ENCODE data around the gene LRMDA.

The LRMDA gene

GRCh38 chr10:75544386-75544785 lies 113.0 kb downstream of the LRMDA start:
- DNase-seq = no peak

DNA sequence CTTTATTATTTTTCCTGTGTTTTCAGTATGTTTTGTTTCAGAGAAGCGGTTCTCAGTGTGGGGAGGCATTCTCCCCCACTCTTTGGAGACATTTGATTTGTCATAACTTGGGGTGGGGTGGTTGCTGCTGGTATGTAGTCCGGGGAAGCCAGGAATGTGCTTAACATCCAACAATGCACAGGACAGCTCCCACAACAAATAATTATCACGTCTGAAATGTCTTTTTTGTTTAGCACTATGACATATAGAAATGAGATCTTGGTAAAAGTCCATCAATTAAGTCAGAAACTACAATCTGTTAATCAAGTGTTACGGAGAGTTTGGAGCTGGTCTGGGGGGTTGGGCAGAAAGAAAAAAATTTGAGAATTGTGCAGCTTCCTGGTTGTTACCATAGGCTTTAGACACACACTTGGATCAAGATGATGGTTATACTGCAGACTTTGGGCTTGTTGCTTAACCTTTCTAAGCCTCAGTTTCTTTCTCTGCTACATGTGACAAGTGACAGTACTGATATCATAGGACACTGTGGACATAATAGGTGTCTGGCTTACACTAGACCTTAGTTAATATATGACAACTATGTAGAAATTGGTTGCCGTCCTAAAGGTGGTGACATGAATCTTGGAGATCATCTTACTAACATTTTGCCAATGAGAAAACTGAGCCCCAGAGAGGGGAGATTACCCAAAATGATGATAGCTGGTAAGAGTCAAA lies 113.7 kb downstream of the LRMDA start:
- DNase-seq = no peak

DNA sequence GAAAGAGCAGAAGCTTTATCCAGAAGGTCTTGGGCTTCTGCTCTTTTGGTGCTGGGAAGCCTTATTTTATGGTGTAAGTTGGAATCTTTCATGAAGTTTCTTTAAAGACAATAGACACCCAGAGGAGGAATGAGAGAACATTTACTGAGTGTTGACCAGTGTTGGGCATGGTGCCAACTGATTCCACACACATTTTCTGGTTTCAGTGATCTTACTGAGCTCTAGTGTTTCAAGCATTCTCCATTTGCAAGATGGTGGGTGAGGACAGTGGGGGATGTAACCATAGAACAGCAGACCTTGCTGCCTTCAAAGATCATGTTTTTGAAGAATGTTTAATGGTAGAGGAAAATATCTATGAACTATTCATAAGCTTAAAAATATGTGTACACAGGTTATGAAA lies 114.6 kb downstream of the LRMDA start:
- DNase-seq = no peak

DNA sequence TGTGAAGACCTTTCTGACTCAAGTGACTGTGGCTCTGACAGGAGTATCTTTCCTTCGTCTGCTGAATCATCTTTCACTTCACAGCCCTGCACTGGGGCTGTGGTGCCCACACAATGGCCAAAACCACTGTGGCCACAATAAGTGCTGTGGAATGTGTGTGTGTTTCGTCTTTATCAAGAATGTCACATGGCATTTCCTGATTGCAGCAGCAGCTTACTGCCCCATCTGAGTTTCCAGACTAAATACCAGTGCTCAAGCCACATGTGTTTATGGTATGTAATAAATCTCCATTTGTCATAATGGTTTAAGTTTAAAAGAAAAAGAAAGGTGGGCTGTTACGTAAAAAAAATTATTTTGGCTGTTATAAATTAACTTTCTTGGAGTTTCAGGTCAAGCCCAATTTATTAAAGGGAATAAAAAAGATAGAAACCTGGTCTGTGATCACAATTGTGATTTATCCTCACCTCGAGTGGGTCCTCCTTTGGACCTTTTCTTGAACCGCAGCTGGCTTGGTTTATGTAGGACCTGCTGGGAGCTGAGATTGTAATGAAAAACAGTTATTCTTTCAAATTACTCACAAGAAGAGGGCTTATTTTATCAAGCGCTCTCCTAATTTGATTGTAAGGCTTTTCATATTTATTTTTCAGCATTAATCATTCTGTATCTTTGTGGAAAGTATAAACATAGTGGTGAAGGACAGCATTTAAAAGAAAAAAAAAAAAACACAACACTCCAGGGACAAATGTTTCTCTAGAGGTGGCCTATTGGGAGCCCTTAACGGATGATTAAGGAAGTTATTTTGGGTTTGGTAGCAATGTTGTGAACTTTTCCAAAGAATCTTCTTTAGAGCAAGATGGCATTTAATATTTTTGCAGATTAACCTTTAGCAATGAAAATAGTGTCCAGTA lies 116.2 kb downstream of the LRMDA start:
- DNase-seq = no peak

GRCh38 chr10:75548356-75548755 lies 116.9 kb downstream of the LRMDA start:
- DNase-seq = no peak

DNA sequence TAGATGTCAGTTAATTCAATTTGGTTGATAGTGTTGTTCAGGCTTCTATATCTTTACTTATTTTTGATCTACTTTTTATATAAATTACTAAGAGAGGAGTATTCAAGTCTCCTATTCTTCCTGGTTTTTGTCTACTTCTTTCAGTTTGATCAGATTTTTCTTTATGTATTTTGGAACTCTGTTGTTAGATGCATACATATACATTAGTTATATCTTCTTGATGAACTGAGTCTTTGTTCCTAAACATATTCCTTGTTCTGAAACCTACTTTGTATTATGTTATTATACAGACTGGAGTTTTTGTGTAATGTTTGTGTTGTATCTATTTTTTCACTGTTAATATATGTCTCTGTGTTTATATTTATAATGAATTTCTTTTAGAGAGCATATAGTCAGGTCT lies 118.8 kb downstream of the LRMDA start:
- no peak for DNase-seq

DNA sequence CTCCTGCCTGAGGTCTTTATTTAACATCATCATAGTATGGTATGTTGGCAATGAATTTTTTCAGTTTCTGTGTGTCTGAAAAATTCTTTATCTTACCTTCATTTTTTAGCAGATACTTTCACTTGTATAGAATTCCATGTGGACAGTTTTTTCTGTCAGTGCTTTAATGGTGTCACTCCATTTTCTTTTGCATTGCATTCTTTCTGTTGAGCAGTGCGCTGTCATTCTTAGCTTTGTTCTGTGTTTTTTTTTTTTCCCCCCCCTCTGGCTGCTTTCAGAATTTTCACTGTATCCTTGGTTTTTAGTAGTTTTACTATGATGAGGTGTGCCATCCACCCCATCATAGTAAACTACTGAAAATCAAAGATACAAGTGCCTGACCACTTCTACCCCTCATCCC lies 120.7 kb downstream of the LRMDA start:
- DNase-seq = no peak

GRCh38 chr10:75553550-75553949 lies 122.1 kb downstream of the LRMDA start:
- no peak for DNase-seq

DNA sequence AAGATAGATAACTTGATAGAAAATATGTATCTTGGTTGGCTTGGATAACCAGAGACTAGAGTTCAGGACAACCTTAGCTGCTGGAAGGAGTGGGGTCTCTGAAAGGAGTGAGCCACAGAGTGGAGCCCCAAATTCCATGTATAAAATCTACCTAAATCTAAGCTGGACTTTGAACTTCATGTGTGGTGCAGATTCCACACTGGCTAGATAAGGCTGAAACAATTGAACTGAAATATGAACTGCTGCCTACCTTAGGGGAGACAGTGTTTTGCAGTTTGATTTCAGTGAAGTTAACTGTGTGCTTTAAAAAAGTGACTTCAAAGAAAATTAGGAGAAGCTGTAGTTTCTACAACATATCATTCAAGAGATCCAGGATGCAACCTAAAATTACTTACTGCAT lies 123.9 kb downstream of the LRMDA start:
- no peak for DNase-seq

DNA sequence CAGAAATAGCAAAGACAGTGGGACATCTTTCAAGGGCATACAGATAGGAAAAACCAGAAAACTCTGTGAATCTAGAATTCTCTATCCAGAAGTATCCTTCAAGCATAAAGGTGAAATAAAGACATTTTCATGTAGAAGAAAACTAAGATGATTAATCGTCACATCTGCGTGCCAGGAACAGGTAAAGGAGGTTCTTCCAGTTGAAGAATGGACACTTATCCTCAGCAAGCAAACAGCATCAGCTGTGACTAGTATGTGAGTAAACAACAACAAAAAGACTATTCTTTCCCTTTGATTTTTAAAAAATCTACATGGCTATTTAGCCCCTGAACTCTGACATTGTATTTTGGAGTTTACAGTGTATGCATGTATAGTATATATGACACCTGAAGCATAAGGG lies 124.9 kb downstream of the LRMDA start:
- no peak for DNase-seq

- no peak for DNase-seq
Measured at GRCh38 chr10:75565286-75566251, 134.1 kb downstream of the LRMDA start.

GRCh38 chr10:75568450-75569130 lies 137.2 kb downstream of the LRMDA start:
- no peak for DNase-seq

GRCh38 chr10:75569506-75569905 lies 138.1 kb downstream of the LRMDA start:
- no peak for DNase-seq

DNA sequence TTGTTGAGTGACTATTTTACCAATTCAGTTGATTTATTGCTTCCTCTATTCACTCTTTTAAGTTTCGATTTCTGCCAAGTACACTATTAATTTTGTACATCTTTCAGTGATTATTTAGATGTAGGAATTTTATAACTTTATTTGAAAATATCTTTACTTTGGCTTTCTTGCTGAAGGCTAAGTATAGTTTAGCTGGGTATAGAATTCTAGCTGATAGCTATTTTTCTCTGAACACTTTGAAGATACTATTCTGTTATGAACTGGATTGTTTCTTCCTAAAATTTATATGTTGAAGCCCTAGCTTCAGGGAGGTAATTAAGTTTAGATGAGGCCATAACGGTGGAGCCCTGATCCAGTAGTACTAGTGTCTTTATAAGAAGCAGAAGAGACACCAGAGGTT lies 141.1 kb downstream of the LRMDA start:
- no peak for DNase-seq

GRCh38 chr10:75575940-75576339 lies 144.5 kb downstream of the LRMDA start:
- no peak for DNase-seq

DNA sequence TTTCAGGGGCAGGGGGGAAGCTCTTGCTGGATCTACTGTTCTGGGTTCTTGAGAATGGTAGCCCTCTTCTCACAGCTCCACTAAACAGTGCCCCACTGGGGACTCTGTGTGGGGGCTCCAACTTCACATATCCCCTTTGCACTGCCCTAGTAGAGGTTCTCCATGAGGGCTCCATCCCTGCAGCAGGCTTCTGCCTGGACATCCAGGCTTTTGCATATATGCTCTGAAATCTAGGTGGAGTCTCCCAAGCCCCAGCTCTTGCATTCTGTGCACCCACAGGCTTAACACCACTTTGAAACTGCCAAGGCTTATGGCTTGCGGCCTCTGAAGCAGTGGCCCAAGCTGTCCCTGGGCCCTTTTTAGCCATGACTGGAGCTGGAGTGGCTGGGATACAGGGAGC lies 150.7 kb downstream of the LRMDA start:
- no peak for DNase-seq

GRCh38 chr10:75585294-75585693 lies 153.9 kb downstream of the LRMDA start:
- no peak for DNase-seq

- no peak for DNase-seq
Measured at GRCh38 chr10:75586814-75587213, 155.4 kb downstream of the LRMDA start.

GRCh38 chr10:75588031-75588430 lies 156.6 kb downstream of the LRMDA start:
- no peak for DNase-seq

- DNase-seq = no peak
Measured at GRCh38 chr10:75589895-75590654, 158.7 kb downstream of the LRMDA start.

- no peak for DNase-seq
Measured at GRCh38 chr10:75592151-75592787, 160.8 kb downstream of the LRMDA start.

All from activated CD4-positive, alpha-beta T cell treated with anti-CD3 and anti-CD28 coated beads, Interleukin-10, Interleukin-2, amounts not matched to agents 100 ng/mL and 50 ng/mL, durations not matched to agents 16 hours and 8 hours (primary cell).